Measurements from ENCODE around the gene SUGCT. TPM values are rescaled to one million over a fixed set of nuclear protein-coding genes. Genes with fewer than 3 reads are reported as not detected.

Gene SUGCT
- total RNA-seq, 1 donor from 2014 or later, result 9.8 TPM

DNA sequence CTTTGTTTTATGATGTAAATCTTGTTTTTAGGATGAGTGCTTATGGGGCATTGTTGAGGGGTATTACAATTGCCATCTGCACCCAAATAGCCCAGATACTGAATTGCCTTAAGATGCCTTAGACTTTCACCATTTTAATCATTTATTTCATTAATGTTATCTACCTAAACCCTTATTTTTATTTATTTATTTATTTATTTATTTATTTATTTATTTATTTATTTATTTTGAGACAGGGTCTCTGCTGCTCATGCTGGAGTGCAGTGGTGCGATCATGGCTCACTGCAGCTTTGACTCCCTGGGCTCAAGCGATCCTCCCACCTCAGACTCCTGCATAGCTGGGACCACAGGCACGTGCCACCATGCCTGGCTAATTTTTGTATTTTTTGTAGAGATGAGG is 560.2 kb downstream of the SUGCT start:
- H3K9me3 ChIP-seq, result no peaks in the 10 kb centered on the region
- no peak for DNase-seq (ENCODE audit: low spot score in 2 of 2)
- no peak overlapping the region for H3K4me3 ChIP-seq
- H3K27ac ChIP-seq, result peak overlapping the region; percentile 17 to 47
- H3K4me1 ChIP-seq, result peaks cover 0 to 2% of the 10 kb centered on the region in 2 donors
- TF ChIP-seq, protein P1, sequence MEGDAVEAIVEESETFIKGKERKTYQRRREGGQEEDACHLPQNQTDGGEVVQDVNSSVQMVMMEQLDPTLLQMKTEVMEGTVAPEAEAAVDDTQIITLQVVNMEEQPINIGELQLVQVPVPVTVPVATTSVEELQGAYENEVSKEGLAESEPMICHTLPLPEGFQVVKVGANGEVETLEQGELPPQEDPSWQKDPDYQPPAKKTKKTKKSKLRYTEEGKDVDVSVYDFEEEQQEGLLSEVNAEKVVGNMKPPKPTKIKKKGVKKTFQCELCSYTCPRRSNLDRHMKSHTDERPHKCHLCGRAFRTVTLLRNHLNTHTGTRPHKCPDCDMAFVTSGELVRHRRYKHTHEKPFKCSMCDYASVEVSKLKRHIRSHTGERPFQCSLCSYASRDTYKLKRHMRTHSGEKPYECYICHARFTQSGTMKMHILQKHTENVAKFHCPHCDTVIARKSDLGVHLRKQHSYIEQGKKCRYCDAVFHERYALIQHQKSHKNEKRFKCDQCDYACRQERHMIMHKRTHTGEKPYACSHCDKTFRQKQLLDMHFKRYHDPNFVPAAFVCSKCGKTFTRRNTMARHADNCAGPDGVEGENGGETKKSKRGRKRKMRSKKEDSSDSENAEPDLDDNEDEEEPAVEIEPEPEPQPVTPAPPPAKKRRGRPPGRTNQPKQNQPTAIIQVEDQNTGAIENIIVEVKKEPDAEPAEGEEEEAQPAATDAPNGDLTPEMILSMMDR (IDR thresholded peaks at IDR 0.05), result no peak
- intact Hi-C loops (cut with DNase I), result no loop called here
- H3K36me3 ChIP-seq, result no peaks in the 10 kb centered on the region
- H3K27me3 ChIP-seq, result no peaks in the 10 kb centered on the region

DNA sequence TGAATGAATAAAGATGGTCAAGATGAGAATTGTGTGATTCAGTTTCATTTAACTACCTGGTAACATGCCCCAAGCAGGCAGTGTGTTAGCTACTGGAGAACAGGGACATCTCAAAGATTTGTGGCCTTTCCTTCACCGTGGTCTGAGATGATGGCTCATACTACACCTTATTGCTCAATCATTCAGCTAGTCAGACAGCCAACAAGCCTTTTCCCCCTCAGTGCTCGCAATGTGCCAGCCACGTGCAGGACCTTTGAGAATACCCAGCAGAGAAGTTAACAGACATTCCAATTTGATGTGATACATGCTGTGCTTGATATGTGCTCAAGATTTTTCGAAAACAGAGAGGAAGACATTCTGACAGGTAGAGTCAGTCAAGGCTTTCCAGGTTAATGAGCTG is 562.8 kb downstream of the SUGCT start:
- H3K27me3 ChIP-seq, result no peaks in the 10 kb centered on the region
- intact Hi-C loops (cut with DNase I), result no loop called here

DNA sequence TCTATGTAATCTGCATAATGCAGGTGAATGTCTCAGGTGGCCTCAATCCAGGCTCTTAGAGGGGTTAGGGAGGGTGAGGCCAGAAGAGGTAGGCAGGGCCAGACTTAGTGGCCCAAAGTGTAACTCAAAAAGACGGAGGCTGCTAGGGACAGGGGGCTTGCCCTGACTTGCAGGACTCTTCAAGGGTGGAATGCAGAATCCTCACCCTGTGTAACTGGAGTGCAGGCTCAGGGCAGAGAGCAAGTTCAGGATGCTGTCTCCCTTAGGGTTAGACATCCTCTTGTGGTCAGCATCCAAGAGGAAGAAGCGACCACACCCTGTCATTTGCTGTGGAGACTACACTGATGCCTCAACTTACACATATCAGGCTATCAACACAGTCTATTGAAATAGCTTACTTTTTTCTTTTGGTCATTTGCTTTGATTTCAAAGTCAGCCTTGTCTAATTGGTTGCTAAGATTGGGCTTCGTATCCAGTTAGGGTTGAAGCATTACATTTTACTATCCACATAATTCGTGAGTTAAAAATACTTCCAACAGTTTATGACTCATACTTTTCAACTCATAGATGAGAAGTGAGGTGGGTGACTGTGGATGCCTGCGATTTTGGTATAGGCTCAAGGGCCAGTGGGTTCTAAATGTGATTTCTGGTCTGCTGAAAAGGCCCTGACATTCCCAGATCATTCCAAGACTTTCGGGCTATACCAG is 563.6 kb downstream of the SUGCT start:
- no peak for DNase-seq (ENCODE audit: low spot score in 2 of 2)
- TF ChIP-seq, protein P1 (IDR thresholded peaks at IDR 0.05), result no peak
- no peaks in the 10 kb centered on the region for H3K36me3 ChIP-seq
- intact Hi-C loops (cut with DNase I), result no loop called here
- H3K9me3 ChIP-seq, result no peaks in the 10 kb centered on the region
- H3K4me3 ChIP-seq, result no peak overlapping the region
- H3K27ac ChIP-seq, result no peak overlapping the region
- peaks cover 0 to 12% of the 10 kb centered on the region in 2 donors for H3K4me1 ChIP-seq
- no peaks in the 10 kb centered on the region for H3K27me3 ChIP-seq

More for the DNA sequence above, 562.8 kb downstream of the SUGCT start:
- no peak for DNase-seq (ENCODE audit: low spot score in 2 of 2)
- Histone ChIP-seq H3K4me1 (peaks cover 0 to 12% of the 10 kb centered on the region in 2 donors), H3K9me3 (no peaks in the 10 kb centered on the region), H3K36me3 (no peaks in the 10 kb centered on the region), H3K4me3 (no peak overlapping the region), H3K27ac (no peak overlapping the region)
- TF ChIP-seq, protein P1 (IDR thresholded peaks at IDR 0.05), result no peak

DNA sequence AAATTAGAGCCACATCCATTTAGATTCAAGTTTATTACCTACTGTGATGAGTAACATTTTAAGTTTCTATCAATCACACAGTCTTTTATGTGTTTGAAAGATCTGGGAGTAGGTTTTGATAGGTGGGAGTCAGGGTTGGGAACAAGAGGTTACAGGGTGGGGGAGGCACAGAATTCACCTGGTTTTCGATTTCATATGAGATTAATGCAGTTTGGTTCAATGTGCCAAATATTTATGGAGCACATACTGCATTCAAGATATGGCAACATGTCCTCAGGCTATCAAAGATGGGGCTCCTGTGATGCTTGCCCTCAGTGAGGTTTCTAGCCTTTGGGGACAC is 564.1 kb downstream of the SUGCT start:
- Histone ChIP-seq H3K4me1 (peaks cover 0 to 12% of the 10 kb centered on the region in 2 donors), H3K36me3 (no peaks in the 10 kb centered on the region), H3K4me3 (no peak overlapping the region), H3K9me3 (no peaks in the 10 kb centered on the region), H3K27me3 (no peaks in the 10 kb centered on the region), H3K27ac (no peak overlapping the region)
- intact Hi-C loops (cut with DNase I), result no loop called here
- no peak for DNase-seq (ENCODE audit: low spot score in 2 of 2)
- TF ChIP-seq, protein P1 (IDR thresholded peaks at IDR 0.05), result no peak

DNA sequence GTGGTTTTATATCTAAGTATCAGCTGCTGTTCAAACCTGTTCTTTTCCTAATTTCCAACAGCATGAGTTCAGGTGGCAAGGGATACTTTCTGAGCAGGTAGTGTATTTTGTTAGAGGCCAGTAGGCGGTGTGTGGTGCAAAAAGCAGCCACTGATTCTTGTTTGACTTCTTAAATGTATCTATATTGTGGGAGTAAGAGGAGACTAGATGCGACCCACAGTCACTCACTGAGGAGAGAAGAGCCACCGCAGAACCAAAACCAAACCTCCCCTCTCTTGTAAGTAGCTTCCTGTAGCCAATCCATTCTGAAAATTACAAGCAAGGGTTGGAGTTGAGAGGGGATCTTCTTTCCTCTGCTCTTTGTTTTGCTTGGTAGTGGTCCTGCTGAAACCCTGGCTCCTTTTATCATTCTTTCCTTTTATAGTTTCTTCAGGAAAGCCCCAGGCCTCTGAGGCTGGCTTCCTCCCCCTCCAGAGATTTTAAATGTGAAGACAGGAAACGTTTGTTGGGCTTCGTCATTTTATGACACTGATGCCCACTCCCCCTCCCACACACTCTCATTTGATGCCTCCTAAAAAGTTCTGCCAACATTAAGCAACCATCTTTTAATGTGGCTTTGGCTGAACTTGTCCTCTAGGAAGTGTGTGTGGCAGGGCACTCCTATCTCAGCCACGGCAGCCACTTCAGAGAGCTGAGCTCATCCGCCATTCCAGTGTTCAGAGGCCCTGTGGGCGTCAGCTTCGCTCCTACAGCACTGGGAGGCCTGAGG is 566.0 kb downstream of the SUGCT start:
- Histone ChIP-seq H3K27ac (peak overlapping the region; percentile 55 to 57), H3K36me3 (no peaks in the 10 kb centered on the region), H3K9me3 (no peaks in the 10 kb centered on the region), H3K4me3 (no peak overlapping the region), H3K27me3 (no peaks in the 10 kb centered on the region), H3K4me1 (peaks cover 0 to 12% of the 10 kb centered on the region in 2 donors)
- intact Hi-C loops (cut with DNase I), result no loop called here
- TF ChIP-seq, protein P1 (IDR thresholded peaks at IDR 0.05), result no peak
- DNase-seq (ENCODE audit: low spot score in 2 of 2), result no peak
